ENCODE results near the gene TTC34.
"Not testable (repeated sequence)": the region's sequence is repeated elsewhere in the genome, so short reads cannot be mapped to it uniquely, and the experiment has no call there.

Gene TTC34

GRCh38 chr1:2796890-2797740 lies 4.4 kb downstream of the TTC34 start:
- no peak for DNase-seq

GRCh38 chr1:2795926-2796325 lies 5.6 kb downstream of the TTC34 start:
- no peak for DNase-seq

GRCh38 chr1:2791027-2791760 lies 10.3 kb downstream of the TTC34 start:
- no peak for DNase-seq

GRCh38 chr1:2789986-2790581 lies 11.4 kb downstream of the TTC34 start:
- DNase-seq: no peak

- DNase-seq: no peak
Observed at GRCh38 chr1:2789164-2789985, 12.1 kb downstream of the TTC34 start.

- DNase-seq: no peak
Observed at GRCh38 chr1:2788506-2789163, 12.9 kb downstream of the TTC34 start.

- DNase-seq: no peak
Observed at GRCh38 chr1:2787163-2787911, 14.2 kb downstream of the TTC34 start.

GRCh38 chr1:2786329-2787162 lies 14.9 kb downstream of the TTC34 start:
- DNase-seq: peak; percentile 91

GRCh38 chr1:2785631-2786328 lies 15.7 kb downstream of the TTC34 start:
- no peak for DNase-seq

- peak; percentile 47 for DNase-seq
Observed at GRCh38 chr1:2784854-2785630, 16.5 kb downstream of the TTC34 start.

GRCh38 chr1:2783435-2784397 lies 17.8 kb downstream of the TTC34 start:
- DNase-seq: peak; percentile 42

- DNase-seq: no peak
Observed at GRCh38 chr1:2783069-2783434, 18.4 kb downstream of the TTC34 start.

- no peak for DNase-seq
Observed at GRCh38 chr1:2781627-2782026, 19.9 kb downstream of the TTC34 start.

GRCh38 chr1:2778220-2778592 lies 23.3 kb downstream of the TTC34 start:
- no peak for DNase-seq

GRCh38 chr1:2777424-2778219 lies 23.9 kb downstream of the TTC34 start:
- no peak for DNase-seq

GRCh38 chr1:2775333-2775732 lies 26.2 kb downstream of the TTC34 start:
- not testable (repeated sequence) for DNase-seq

- not testable (repeated sequence) for DNase-seq
Observed at GRCh38 chr1:2768052-2768451, 33.4 kb downstream of the TTC34 start.
